Parathyroid adenoma (tissue), 2 donors: ENCODE data around the gene TMEM161A.
"Not testable (repeated sequence)": the region's sequence is repeated elsewhere in the genome, so short reads cannot be mapped to it uniquely, and the experiment has no call there.

Experiments used
- H2AFZ ChIP-seq: fragments of 300-600 bp; sonication (generic); one replicate; pipeline ENCODE4 v1.7.0; 2017; ENCODE audit warnings: antibody characterized with exemption, mild to moderate bottlenecking
- H3K27ac ChIP-seq: fragments of 300-600 bp; sonication (generic); one replicate; pipeline ENCODE4 v1.7.0; 2017
- H3K27me3 ChIP-seq: fragments of 300-600 bp; sonication (generic); one replicate; pipeline ENCODE4 v1.7.0; 2017; ENCODE audit warnings: low read length; ENCODE audit not compliant: control insufficient read depth, insufficient read depth
- H3K36me3 ChIP-seq: fragments of 300-600 bp; sonication (generic); one replicate; pipeline ENCODE4 v1.7.0; 2017; ENCODE audit warnings: low read length; ENCODE audit not compliant: control insufficient read depth, insufficient read depth
- H3K4me1 ChIP-seq: fragments of 300-600 bp; sonication (generic); one replicate; pipeline ENCODE4 v1.7.0; 2017; ENCODE audit warnings: control low read depth
- H3K4me2 ChIP-seq: fragments of 300-600 bp; sonication (generic); one replicate; pipeline ENCODE4 v1.7.0; 2017; ENCODE audit warnings: low read length
- H3K4me3 ChIP-seq: fragments of 300-600 bp; sonication (generic); one replicate; pipeline ENCODE4 v1.7.0; 2017; ENCODE audit warnings: low read depth, low read length
- H3K79me2 ChIP-seq: fragments of 300-600 bp; sonication (generic); one replicate; pipeline ENCODE4 v1.7.0; 2017; ENCODE audit warnings: control low read depth
- H3K9ac ChIP-seq: fragments of 300-600 bp; sonication (generic); one replicate; pipeline ENCODE4 v1.7.0; 2017; ENCODE audit warnings: mild to moderate bottlenecking
- H3K9me3 ChIP-seq: fragments of 300-600 bp; sonication (generic); one replicate; pipeline ENCODE4 v1.7.0; 2017; ENCODE audit warnings: low read length; ENCODE audit not compliant: control insufficient read depth
- CTCF ChIP-seq: fragments of 300-600 bp; sonication (generic); IDR thresholded peaks from one replicate; pipeline ENCODE4 v1.7.0; 2017; ENCODE audit warnings: antibody characterized with exemption, mild to moderate bottlenecking
- donor health status: primary hyperparathyroidism.

Gene TMEM161A

GRCh38 chr19:19179548-19180441 is 41.5 kb upstream of the TMEM161A start:
- no peak overlapping the region for H3K9ac ChIP-seq
- H3K4me1 ChIP-seq, result no peaks in the 10 kb centered on the region
- no peak for TF ChIP-seq CTCF
- H3K4me2 ChIP-seq, result no peak overlapping the region
- no peaks in the 10 kb centered on the region for H3K36me3 ChIP-seq
- H3K27me3 ChIP-seq, result no peaks in the 10 kb centered on the region
- no peaks in the 10 kb centered on the region for H3K9me3 ChIP-seq
- no peaks in the 10 kb centered on the region for H3K79me2 ChIP-seq
- no peak overlapping the region for H3K27ac ChIP-seq
- no peak overlapping the region for H3K4me3 ChIP-seq
- no peak overlapping the region for H2AFZ ChIP-seq

- no peak overlapping the region for H2AFZ ChIP-seq
- no peak overlapping the region for H3K4me2 ChIP-seq
- H3K27me3 ChIP-seq, result no peaks in the 10 kb centered on the region
- TF ChIP-seq CTCF, result no peak
- H3K4me3 ChIP-seq, result no peak overlapping the region
- H3K79me2 ChIP-seq, result no peaks in the 10 kb centered on the region
- H3K36me3 ChIP-seq, result no peaks in the 10 kb centered on the region
- no peaks in the 10 kb centered on the region for H3K9me3 ChIP-seq
- H3K27ac ChIP-seq, result no peak overlapping the region
- no peaks in the 10 kb centered on the region for H3K4me1 ChIP-seq
- H3K9ac ChIP-seq, result no peak overlapping the region
These were observed 38.7 kb upstream of the TMEM161A start for GRCh38 chr19:19176950-19177349.

- not testable (repeated sequence) for H3K36me3 ChIP-seq, H3K4me1 ChIP-seq, H2AFZ ChIP-seq, H3K79me2 ChIP-seq, H3K4me2 ChIP-seq, H3K4me3 ChIP-seq, H3K27ac ChIP-seq, H3K9me3 ChIP-seq, H3K27me3 ChIP-seq, H3K9ac ChIP-seq
These were observed 35.0 kb upstream of the TMEM161A start for GRCh38 chr19:19173243-19173642.

- H3K36me3 ChIP-seq, result no peaks in the 10 kb centered on the region
- no peaks in the 10 kb centered on the region for H3K79me2 ChIP-seq
- no peaks in the 10 kb centered on the region for H3K9me3 ChIP-seq
- no peak overlapping the region for H3K4me3 ChIP-seq
- H3K27ac ChIP-seq, result no peak overlapping the region
- no peak overlapping the region for H3K9ac ChIP-seq
- H3K4me2 ChIP-seq, result no peak overlapping the region
- H3K4me1 ChIP-seq, result peaks cover 2% of the 10 kb centered on the region
- no peak overlapping the region for H2AFZ ChIP-seq
- TF ChIP-seq CTCF, result no peak
- H3K27me3 ChIP-seq, result no peaks in the 10 kb centered on the region
These were observed 33.7 kb upstream of the TMEM161A start for GRCh38 chr19:19171821-19172532.

- Histone ChIP-seq H2AFZ (no peak overlapping the region), H3K9me3 (no peaks in the 10 kb centered on the region), H3K27me3 (no peaks in the 10 kb centered on the region), H3K79me2 (no peaks in the 10 kb centered on the region), H3K4me1 (peaks cover 2% of the 10 kb centered on the region), H3K27ac (no peak overlapping the region), H3K9ac (no peak overlapping the region), H3K36me3 (no peaks in the 10 kb centered on the region), H3K4me3 (no peak overlapping the region), H3K4me2 (no peak overlapping the region)
- no peak for TF ChIP-seq CTCF
These were observed 32.8 kb upstream of the TMEM161A start for GRCh38 chr19:19170873-19171672.
